HepG2 (cell line): ENCODE results near the gene NTN3. TPM values are rescaled to one million over a fixed set of nuclear protein-coding genes. Genes with fewer than 3 reads are reported as not detected.

Experiments used
- AKAP8 ChIP-seq: sonication (generic); formaldehyde crosslinking; IDR thresholded peaks from 2 replicates; pipeline ENCODE4 v1.5.1; 2020; ENCODE audit warnings: mild to moderate bottlenecking, missing genetic modification reagents
- BORCS8-MEF2B ChIP-seq: sonication (generic); formaldehyde crosslinking; IDR thresholded peaks from 2 replicates; pipeline ENCODE4 v1.8.0; 2022; ENCODE audit warnings: mild to moderate bottlenecking, missing genetic modification reagents
- BRF2 ChIP-seq: sonication (generic); formaldehyde crosslinking; IDR thresholded peaks from 2 replicates; pipeline ENCODE4 v1.8.1; 2022; ENCODE audit warnings: mild to moderate bottlenecking, missing genetic modification reagents
- FOXC1 ChIP-seq: sonication (generic); formaldehyde crosslinking; IDR thresholded peaks from 2 replicates; pipeline ENCODE4 v1.8.0; 2022; ENCODE audit warnings: mild to moderate bottlenecking, missing genetic modification reagents, borderline replicate concordance
- HDAC2 ChIP-seq: sonication (generic); formaldehyde crosslinking; IDR thresholded peaks from 2 replicates; pipeline ENCODE4 v1.4.0; 2020; ENCODE audit warnings: missing genetic modification reagents
- IKZF4 ChIP-seq: sonication (generic); formaldehyde crosslinking; IDR thresholded peaks from 2 replicates; pipeline ENCODE4 v1.5.1; 2020; ENCODE audit warnings: borderline replicate concordance, mild to moderate bottlenecking, low read depth, missing genetic modification reagents; ENCODE audit errors: not compliant biosample characterization
- LCORL ChIP-seq, 2 experiments: fragments of 450-650 bp in 1 of 2; sonication (generic) in 1 of 2; formaldehyde crosslinking in 1 of 2; IDR thresholded peaks; 2 replicates each; pipeline versions ENCODE4 v1.5.0 to v1.6.1; 2017 to 2020; ENCODE audit warnings: antibody characterized with exemption in 1 of 2, missing genetic modification reagents in 1 of 2
- PHF8 ChIP-seq: sonication (generic); formaldehyde crosslinking; IDR thresholded peaks from 2 replicates; pipeline ENCODE4 v1.5.0; 2020; ENCODE audit warnings: missing genetic modification reagents
- ZBTB10 ChIP-seq: sonication (generic); formaldehyde crosslinking; IDR thresholded peaks from 2 replicates; pipeline ENCODE4 v1.4.0; 2020; ENCODE audit warnings: missing genetic modification reagents, borderline replicate concordance
- ZFP62 ChIP-seq: sonication (generic); formaldehyde crosslinking; IDR thresholded peaks from 2 replicates; pipeline ENCODE4 v1.4.0; 2020; ENCODE audit warnings: missing genetic modification reagents
- ZIK1 ChIP-seq: sonication (generic); formaldehyde crosslinking; IDR thresholded peaks from 2 replicates; pipeline ENCODE4 v1.5.0; 2020; ENCODE audit warnings: mild to moderate bottlenecking, low read depth, missing genetic modification reagents, borderline replicate concordance
- ZMYM3 ChIP-seq: sonication (generic); formaldehyde crosslinking; IDR thresholded peaks from 2 replicates; pipeline ENCODE4 v1.5.1; 2020; ENCODE audit warnings: mild to moderate bottlenecking, missing genetic modification reagents
- ZNF138 ChIP-seq: sonication (generic); formaldehyde crosslinking; IDR thresholded peaks from 2 replicates; pipeline ENCODE4 v1.5.0; 2020; ENCODE audit warnings: mild to moderate bottlenecking, low read depth, missing genetic modification reagents
- ZNF329 ChIP-seq: sonication (generic); formaldehyde crosslinking; IDR thresholded peaks from 2 replicates; pipeline ENCODE4 v1.9.0; 2021; ENCODE audit warnings: low read depth, mild to moderate bottlenecking, missing genetic modification reagents
- ZNF354B ChIP-seq: sonication (generic); formaldehyde crosslinking; IDR thresholded peaks from 2 replicates; pipeline ENCODE4 v1.8.0; 2022; ENCODE audit warnings: mild to moderate bottlenecking, missing genetic modification reagents
- ZNF383 ChIP-seq: sonication (generic); formaldehyde crosslinking; IDR thresholded peaks from 2 replicates; pipeline ENCODE4 v1.4.0; 2020; ENCODE audit warnings: missing genetic modification reagents, mild to moderate bottlenecking, borderline replicate concordance
- ZNF614 ChIP-seq: IDR thresholded peaks from 2 replicates; pipeline ENCODE4 v1.6.1; 2018; ENCODE audit warnings: missing biosample characterization, missing genetic modification reagents, inconsistent platforms, borderline replicate concordance
- ZNF674 ChIP-seq: sonication (generic); formaldehyde crosslinking; IDR thresholded peaks from 2 replicates; pipeline ENCODE4 v1.5.0; 2020; ENCODE audit warnings: low read depth, mild to moderate bottlenecking, missing genetic modification reagents
- ZNF788 ChIP-seq: sonication (generic); formaldehyde crosslinking; IDR thresholded peaks from 2 replicates; pipeline ENCODE4 v1.5.0; 2020; ENCODE audit warnings: mild to moderate bottlenecking, missing genetic modification reagents, borderline replicate concordance
- polyA plus RNA-seq, 8 experiments: library from polyadenylated mRNA; depleted of rRNA in 3 of 8; stranded (reverse) in 7 of 8; unstranded in 1 of 8; fragments of >200 nt; fragmentation: Illumina TruSeq in 4 of 8; extraction: Trizol in 4 of 8; gene quantifications; 2 replicates each; pipeline versions ENCODE4 v1.2.1 to v1.2.3, GENCODE V29; 2011 to 2016; ENCODE audit warnings: low read depth in 4 of 8, missing spikeins in 1 of 8, mixed read lengths in 1 of 8; ENCODE audit not compliant: insufficient read depth in 1 of 8
- total RNA-seq, 5 experiments: library from RNA; depleted of rRNA; stranded (reverse); fragments of >200 nt; fragmentation: Illumina TruSeq; extraction: Trizol; gene quantifications; 2 replicates each; pipeline ENCODE4 v1.2.3, GENCODE V29; 2016; ENCODE audit warnings: low read depth in 1 of 5
- TF ChIP-seq, protein P1 (sequence below): sonication (generic); formaldehyde crosslinking; IDR thresholded peaks from 2 replicates; pipeline ENCODE4 v1.4.0; 2020; ENCODE audit warnings: missing genetic modification reagents

NTN3 gene
- total and polyA plus RNA-seq, 2 of the 13 experiments (the other 11 are each of a cell fraction or from before 2014, with no cell fraction given) = 0.09 to 0.20 TPM

DNA sequence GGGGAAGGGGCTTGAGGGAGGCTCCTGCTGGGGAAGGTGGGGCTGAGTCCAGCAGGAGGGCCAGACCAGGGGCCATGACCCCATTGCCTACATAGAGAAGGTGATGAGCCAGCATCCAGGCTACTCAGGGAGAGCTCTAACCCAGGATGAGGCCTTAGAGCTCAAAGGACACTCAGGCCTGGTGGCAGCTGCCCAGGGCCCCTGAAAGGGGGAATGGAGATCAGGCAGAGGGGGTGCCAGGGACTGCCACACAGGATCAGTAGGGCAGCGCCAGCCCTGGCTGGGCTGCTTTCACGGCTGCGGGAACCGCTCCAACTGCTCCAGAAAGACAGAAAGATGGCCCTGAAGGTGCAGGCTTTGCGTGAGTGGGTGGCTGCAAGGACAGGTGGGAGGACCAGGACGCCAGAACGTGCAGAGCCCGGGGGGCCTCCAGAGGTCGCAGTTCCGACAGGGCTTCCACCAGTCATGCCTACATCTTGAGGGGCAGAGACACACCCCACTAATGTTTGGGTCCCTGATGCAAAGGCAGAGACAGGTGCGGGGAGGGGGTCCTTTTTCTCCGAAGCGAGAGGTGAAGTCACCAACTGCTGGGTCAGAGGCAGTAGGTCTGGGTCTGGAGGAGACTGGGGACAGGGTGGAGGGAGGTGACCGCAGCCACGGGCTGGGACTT lies 41.8 kb downstream of the NTN3 start (continued):
- TF ChIP-seq IKZF4 (CRISPR knock-in tag) (peak; percentile 11), HDAC2 (CRISPR knock-in tag) (peak; percentile 3; the same call in 1 of the 2 replicates), ZNF329 (0 out of 2 replicates have a peak, but pooled peaks have one; percentile 14), BRF2 (CRISPR knock-in tag) (no peak), ZNF383 (CRISPR knock-in tag) (peak; percentile 46; the same call in 1 of the 2 replicates), BORCS8-MEF2B (CRISPR knock-in tag) (peak; percentile 0; the same call in 1 of the 2 replicates), AKAP8 (CRISPR knock-in tag) (0 out of 2 replicates have a peak, but pooled peaks have one; percentile 10), ZNF788 (0 out of 2 replicates have a peak, but pooled peaks have one; percentile 30), ZIK1 (CRISPR knock-in tag) (no peak), ZNF138 (CRISPR knock-in tag) (0 out of 2 replicates have a peak, but pooled peaks have one; percentile 46), PHF8 (0 out of 2 replicates have a peak, but pooled peaks have one; percentile 12), ZNF354B (CRISPR knock-in tag) (no peak), LCORL (IDR thresholded peaks at IDR 0.05) (no peak), LCORL (CRISPR knock-in tag; IDR thresholded peaks at IDR 0.05) (peak; percentile 47; the same call in 1 of the 2 replicates), ZNF674 (CRISPR knock-in tag) (peak; percentile 74; the same call in 1 of the 2 replicates), ZBTB10 (CRISPR knock-in tag) (peak; percentile 48; the same call in 1 of the 2 replicates), ZNF614 (CRISPR knock-in tag) (peak; percentile 9; the same call in 1 of the 2 replicates), ZMYM3 (no peak), ZFP62 (CRISPR knock-in tag) (no peak), FOXC1 (CRISPR knock-in tag) (peak; percentile 73)
- TF ChIP-seq, protein P1, sequence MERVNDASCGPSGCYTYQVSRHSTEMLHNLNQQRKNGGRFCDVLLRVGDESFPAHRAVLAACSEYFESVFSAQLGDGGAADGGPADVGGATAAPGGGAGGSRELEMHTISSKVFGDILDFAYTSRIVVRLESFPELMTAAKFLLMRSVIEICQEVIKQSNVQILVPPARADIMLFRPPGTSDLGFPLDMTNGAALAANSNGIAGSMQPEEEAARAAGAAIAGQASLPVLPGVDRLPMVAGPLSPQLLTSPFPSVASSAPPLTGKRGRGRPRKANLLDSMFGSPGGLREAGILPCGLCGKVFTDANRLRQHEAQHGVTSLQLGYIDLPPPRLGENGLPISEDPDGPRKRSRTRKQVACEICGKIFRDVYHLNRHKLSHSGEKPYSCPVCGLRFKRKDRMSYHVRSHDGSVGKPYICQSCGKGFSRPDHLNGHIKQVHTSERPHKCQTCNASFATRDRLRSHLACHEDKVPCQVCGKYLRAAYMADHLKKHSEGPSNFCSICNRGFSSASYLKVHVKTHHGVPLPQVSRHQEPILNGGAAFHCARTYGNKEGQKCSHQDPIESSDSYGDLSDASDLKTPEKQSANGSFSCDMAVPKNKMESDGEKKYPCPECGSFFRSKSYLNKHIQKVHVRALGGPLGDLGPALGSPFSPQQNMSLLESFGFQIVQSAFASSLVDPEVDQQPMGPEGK (CRISPR knock-in tag) = peak; percentile 6; the same call in 1 of the 2 replicates
